ENCODE data around the gene FERMT3. TPM values are rescaled to one million over a fixed set of nuclear protein-coding genes. Genes with fewer than 3 reads are reported as not detected.

The FERMT3 gene
- total RNA-seq, 1 donor from 2014 or later, result 4.7 TPM

DNA sequence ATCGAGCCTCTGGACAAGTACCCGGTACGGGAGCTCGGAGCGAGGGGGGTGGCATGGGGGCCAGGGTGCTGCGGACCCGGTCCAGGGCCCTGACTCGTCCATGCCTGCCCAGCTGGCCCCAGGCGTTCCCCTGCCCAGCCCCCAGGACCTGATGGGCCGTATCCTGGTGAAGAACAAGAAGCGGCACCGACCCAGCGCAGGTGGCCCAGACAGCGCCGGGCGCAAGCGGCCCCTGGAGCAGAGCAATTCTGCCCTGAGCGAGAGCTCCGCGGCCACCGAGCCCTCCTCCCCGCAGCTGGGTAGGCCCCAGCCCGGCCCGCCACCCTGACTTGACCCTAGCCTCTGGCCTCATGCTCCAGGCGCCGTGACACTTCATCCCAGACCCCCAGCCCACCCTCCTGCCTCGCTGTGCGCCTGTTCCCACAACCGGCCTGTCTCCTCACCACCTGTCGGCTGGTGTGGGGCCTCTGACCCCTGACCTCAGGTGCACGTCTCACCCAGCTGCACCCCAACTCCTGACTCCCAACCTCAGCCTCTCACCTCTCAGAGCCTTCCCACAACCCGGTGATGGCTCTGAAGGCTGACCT, 52.5 kb downstream of the FERMT3 start:
- Histone ChIP-seq H3K9me3 (ENCODE audit: control insufficient read depth in 3 of 3, low read length in 3 of 3) (no peaks in the 10 kb centered on the region), H3K4me1 (ENCODE audit: control insufficient read depth in 3 of 3, insufficient read depth in 3 of 3, low read length in 3 of 3) (peaks cover 2 to 4% (median 3%) of the 10 kb centered on the region in 3 donors), H3K4me3 (ENCODE audit: low read length in 3 of 3) (no peak overlapping the region), H3K36me3 (ENCODE audit: control insufficient read depth in 3 of 3, insufficient read depth in 3 of 3, low read length in 3 of 3) (peaks cover 47 to 50% (median 48%) of the 10 kb centered on the region in 3 donors), H3K9ac (ENCODE audit: low read depth in 1 of 3, low read length in 3 of 3) (no peak overlapping the region), H3K27ac (ENCODE audit: low read depth, low read length) (no peak overlapping the region), H3K27me3 (ENCODE audit: control insufficient read depth in 3 of 3, insufficient read depth in 3 of 3, low read length in 3 of 3) (no peaks in the 10 kb centered on the region)

DNA sequence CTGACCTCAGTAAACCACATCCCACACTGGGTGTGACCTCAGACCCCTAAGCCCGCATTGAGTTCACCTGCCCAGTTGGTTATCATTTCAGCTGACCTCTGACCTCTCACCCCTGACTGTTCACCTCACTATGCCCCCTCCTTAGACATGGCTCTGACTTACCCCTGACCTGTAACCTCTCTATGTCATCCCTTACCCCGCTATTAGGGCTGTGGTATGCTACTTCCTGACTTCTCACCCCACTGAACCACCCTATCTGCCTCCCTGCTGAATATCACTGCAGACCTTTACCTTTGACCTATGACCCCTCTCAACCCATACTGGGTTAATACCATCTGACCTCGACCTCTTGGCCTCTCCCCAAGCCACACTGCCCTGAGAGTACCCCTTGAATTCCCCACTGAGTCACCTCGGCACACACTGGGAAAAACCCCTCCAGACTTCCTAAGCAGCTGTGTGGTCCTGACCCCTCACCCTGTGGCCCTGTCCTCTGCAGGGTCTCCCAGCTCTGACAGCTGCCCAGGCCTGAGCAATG, 53.1 kb downstream of the FERMT3 start:
- H3K4me3 ChIP-seq (ENCODE audit: low read length in 3 of 3), result no peak overlapping the region
- no peak overlapping the region for H3K9ac ChIP-seq (ENCODE audit: low read depth in 1 of 3, low read length in 3 of 3)
- no peak overlapping the region for H3K27ac ChIP-seq (ENCODE audit: low read depth, low read length)
- H3K9me3 ChIP-seq (ENCODE audit: control insufficient read depth in 3 of 3, low read length in 3 of 3), result no peaks in the 10 kb centered on the region
- no peaks in the 10 kb centered on the region for H3K4me1 ChIP-seq (ENCODE audit: control insufficient read depth in 3 of 3, insufficient read depth in 3 of 3, low read length in 3 of 3)
- H3K36me3 ChIP-seq (ENCODE audit: control insufficient read depth in 3 of 3, insufficient read depth in 3 of 3, low read length in 3 of 3), result peaks cover 48 to 50% (median 48%) of the 10 kb centered on the region in 3 donors
- no peaks in the 10 kb centered on the region for H3K27me3 ChIP-seq (ENCODE audit: control insufficient read depth in 3 of 3, insufficient read depth in 3 of 3, low read length in 3 of 3)

DNA sequence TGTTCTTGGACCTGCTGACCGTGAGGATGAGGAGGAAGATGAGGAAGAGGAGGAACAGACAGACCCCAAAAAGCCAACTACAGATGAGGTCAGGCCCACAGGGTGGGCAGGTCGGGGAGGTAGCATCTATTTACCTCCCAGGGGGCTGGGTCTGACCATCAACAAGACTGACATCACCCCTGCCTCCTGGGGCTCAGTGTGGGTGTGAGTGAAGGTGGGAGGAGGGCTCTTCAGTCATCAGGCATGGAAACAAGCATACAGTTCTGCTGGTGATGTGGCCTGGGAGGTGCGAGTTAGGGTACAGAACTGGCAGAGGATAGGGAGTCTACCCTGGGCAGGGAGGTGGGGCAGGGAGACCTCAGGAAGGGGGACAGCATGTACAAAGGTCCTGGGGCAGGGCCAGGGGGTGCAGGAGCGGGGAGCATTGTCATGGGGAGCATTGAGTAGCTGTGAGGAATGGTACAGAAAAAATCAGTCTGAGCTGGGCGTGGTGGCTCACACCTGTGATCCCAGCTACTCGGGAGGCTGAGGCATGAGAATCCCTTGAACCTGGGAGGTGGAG, 53.7 kb downstream of the FERMT3 start:
- H3K27ac ChIP-seq (ENCODE audit: low read depth, low read length), result no peak overlapping the region
- H3K4me1 ChIP-seq (ENCODE audit: control insufficient read depth in 3 of 3, insufficient read depth in 3 of 3, low read length in 3 of 3), result no peaks in the 10 kb centered on the region
- no peaks in the 10 kb centered on the region for H3K27me3 ChIP-seq (ENCODE audit: control insufficient read depth in 3 of 3, insufficient read depth in 3 of 3, low read length in 3 of 3)
- peaks cover 42 to 49% (median 46%) of the 10 kb centered on the region in 3 donors for H3K36me3 ChIP-seq (ENCODE audit: control insufficient read depth in 3 of 3, insufficient read depth in 3 of 3, low read length in 3 of 3)
- H3K9ac ChIP-seq (ENCODE audit: low read depth in 1 of 3, low read length in 3 of 3), result no peak overlapping the region
- no peak overlapping the region for H3K4me3 ChIP-seq (ENCODE audit: low read length in 3 of 3)
- H3K9me3 ChIP-seq (ENCODE audit: control insufficient read depth in 3 of 3, low read length in 3 of 3), result no peaks in the 10 kb centered on the region

DNA sequence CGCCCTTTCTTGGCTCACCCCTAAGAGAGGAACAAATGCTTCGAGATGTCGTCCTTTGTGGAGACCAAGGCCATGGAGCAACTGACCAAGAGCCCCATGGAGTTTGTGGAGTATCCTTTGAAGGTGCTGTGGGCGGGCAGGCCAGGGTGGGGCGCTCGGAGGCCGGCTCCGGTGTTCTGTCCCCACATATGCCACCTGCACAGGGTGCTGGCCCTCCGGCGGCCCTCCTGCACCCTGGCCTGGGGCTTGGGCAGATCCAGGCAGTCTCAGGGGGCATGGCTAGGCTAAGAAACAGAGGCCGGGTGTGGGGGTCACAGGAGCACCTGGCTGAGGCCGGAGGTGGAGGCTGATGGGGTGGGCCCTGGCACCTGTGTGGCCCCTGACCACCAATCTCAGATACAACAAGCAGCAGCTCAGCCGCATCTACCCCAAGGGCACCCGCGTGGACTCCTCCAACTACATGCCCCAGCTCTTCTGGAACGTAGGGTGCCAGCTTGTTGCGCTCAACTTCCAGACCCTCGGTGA, 55.1 kb downstream of the FERMT3 start:
- Histone ChIP-seq H3K27me3 (ENCODE audit: control insufficient read depth in 3 of 3, insufficient read depth in 3 of 3, low read length in 3 of 3) (no peaks in the 10 kb centered on the region), H3K9me3 (ENCODE audit: control insufficient read depth in 3 of 3, low read length in 3 of 3) (no peaks in the 10 kb centered on the region), H3K4me1 (ENCODE audit: control insufficient read depth in 3 of 3, insufficient read depth in 3 of 3, low read length in 3 of 3) (no peaks in the 10 kb centered on the region), H3K4me3 (ENCODE audit: low read length in 3 of 3) (no peak overlapping the region), H3K9ac (ENCODE audit: low read depth in 1 of 3, low read length in 3 of 3) (no peak overlapping the region), H3K27ac (ENCODE audit: low read depth, low read length) (no peak overlapping the region), H3K36me3 (ENCODE audit: control insufficient read depth in 3 of 3, insufficient read depth in 3 of 3, low read length in 3 of 3) (peaks cover 47 to 56% (median 50%) of the 10 kb centered on the region in 3 donors)

DNA sequence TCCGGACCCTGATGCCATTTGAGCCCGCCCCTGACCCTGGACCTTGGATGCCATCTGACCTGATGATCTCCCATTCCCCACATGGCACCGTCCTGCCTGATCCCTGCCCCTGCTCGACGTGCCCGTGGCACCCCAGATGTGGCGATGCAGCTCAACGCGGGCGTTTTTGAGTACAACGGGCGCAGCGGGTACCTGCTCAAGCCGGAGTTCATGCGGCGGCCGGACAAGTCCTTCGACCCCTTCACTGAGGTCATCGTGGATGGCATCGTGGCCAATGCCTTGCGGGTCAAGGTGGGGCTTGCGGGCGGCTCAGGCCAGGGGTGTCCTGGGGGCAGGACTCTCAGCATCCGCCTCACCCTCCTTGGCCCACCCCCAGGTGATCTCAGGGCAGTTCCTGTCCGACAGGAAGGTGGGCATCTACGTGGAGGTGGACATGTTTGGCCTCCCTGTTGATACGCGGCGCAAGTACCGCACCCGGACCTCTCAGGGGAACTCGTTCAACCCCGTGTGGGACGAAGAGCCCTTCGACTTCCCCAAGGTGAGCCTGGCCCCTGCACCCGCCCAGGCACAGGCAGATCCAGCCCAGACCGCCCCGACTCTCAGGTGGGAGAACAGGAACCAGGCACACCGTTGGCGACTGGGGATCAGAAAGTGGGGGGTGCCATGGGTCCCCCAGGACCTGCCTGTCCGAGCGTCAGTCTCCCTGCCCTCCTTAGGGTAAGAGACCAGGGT, 55.9 kb downstream of the FERMT3 start:
- Histone ChIP-seq H3K4me3 (ENCODE audit: low read length in 3 of 3) (no peak overlapping the region), H3K9ac (ENCODE audit: low read depth in 1 of 3, low read length in 3 of 3) (no peak overlapping the region), H3K36me3 (ENCODE audit: control insufficient read depth in 3 of 3, insufficient read depth in 3 of 3, low read length in 3 of 3) (peaks cover 44 to 54% (median 50%) of the 10 kb centered on the region in 3 donors), H3K27me3 (ENCODE audit: control insufficient read depth in 3 of 3, insufficient read depth in 3 of 3, low read length in 3 of 3) (no peaks in the 10 kb centered on the region), H3K9me3 (ENCODE audit: control insufficient read depth in 3 of 3, low read length in 3 of 3) (no peaks in the 10 kb centered on the region), H3K27ac (ENCODE audit: low read depth, low read length) (no peak overlapping the region), H3K4me1 (ENCODE audit: control insufficient read depth in 3 of 3, insufficient read depth in 3 of 3, low read length in 3 of 3) (peaks cover 0 to 5% (median 0%) of the 10 kb centered on the region in 3 donors)

DNA sequence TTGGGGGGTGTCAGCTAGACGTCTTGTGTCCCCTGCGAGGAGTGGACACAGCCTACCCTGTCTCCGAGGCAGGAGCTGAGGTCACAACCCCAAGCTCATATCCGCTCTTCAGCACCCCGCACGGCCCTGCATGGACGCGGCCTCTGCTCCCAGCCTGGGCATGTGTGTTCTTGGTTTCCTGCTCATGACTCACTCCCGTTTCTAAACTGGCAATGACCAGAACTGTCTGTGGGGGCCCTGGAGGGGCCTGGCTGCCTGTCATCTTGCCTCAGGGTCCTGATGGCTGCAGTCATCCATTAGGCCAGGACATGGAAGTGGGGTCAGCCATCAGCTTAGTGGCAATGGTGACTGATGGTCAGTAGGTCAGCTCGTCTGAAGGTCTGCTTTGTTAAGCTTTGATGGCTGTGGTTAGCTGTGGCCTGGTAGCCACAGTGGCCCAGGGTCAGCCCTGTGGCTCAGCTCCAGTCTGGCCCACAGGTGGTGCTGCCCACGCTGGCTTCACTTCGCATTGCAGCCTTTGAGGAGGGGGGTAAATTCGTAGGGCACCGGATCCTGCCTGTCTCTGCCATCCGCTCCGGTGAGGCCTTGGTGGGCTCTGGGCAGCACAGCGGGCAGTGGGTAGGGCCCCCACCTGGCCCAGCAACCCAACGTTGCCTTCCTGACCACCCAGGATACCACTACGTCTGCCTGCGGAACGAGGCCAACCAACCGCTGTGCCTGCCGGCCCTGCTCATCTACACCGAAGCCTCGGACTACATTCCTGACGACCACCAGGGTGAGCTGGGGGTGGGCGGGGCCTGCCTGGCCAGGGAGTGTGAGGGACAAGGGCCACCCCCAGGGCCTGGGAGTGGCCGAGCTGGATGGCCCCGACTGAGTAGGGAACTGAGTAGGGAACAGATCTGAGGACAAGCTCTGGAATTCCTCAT, 56.8 kb downstream of the FERMT3 start:
- Histone ChIP-seq H3K9ac (ENCODE audit: low read depth in 1 of 3, low read length in 3 of 3) (no peak overlapping the region), H3K4me1 (ENCODE audit: control insufficient read depth in 3 of 3, insufficient read depth in 3 of 3, low read length in 3 of 3) (peaks cover 7 to 14% (median 8%) of the 10 kb centered on the region in 3 donors), H3K36me3 (ENCODE audit: control insufficient read depth in 3 of 3, insufficient read depth in 3 of 3, low read length in 3 of 3) (peaks cover 38 to 53% (median 46%) of the 10 kb centered on the region in 3 donors)

DNA sequence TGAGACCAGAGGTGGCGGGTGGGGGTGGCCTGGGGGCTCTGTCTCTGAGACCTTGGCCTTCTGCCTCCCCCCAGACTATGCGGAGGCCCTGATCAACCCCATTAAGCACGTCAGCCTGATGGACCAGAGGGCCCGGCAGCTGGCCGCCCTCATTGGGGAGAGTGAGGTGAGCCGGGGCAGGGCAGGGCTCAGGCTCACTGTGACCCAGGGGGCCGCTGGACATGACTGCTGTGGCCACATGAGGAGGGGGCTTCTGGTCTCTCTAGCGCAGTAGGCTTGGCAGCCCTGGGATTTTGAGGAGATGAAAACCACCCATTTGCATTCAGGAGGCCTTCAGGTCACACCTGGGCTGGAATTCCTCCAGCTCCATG, 57.4 kb downstream of the FERMT3 start:
- no peaks in the 10 kb centered on the region for H3K27me3 ChIP-seq (ENCODE audit: control insufficient read depth in 3 of 3, insufficient read depth in 3 of 3, low read length in 3 of 3)
- H3K9me3 ChIP-seq (ENCODE audit: control insufficient read depth in 3 of 3, low read length in 3 of 3), result no peaks in the 10 kb centered on the region
- H3K4me1 ChIP-seq (ENCODE audit: control insufficient read depth in 3 of 3, insufficient read depth in 3 of 3, low read length in 3 of 3), result peaks cover 13 to 20% (median 14%) of the 10 kb centered on the region in 3 donors
- H3K9ac ChIP-seq (ENCODE audit: low read depth in 1 of 3, low read length in 3 of 3), result no peak overlapping the region
- H3K36me3 ChIP-seq (ENCODE audit: control insufficient read depth in 3 of 3, insufficient read depth in 3 of 3, low read length in 3 of 3), result peaks cover 33 to 47% (median 40%) of the 10 kb centered on the region in 3 donors
- no peak overlapping the region for H3K27ac ChIP-seq (ENCODE audit: low read depth, low read length)
- no peak overlapping the region for H3K4me3 ChIP-seq (ENCODE audit: low read length in 3 of 3)

More for the DNA sequence above, 56.8 kb downstream of the FERMT3 start:
- Histone ChIP-seq H3K9me3 (ENCODE audit: control insufficient read depth in 3 of 3, low read length in 3 of 3) (no peaks in the 10 kb centered on the region), H3K27me3 (ENCODE audit: control insufficient read depth in 3 of 3, insufficient read depth in 3 of 3, low read length in 3 of 3) (no peaks in the 10 kb centered on the region), H3K4me3 (ENCODE audit: low read length in 3 of 3) (no peak overlapping the region), H3K27ac (ENCODE audit: low read depth, low read length) (no peak overlapping the region)

DNA sequence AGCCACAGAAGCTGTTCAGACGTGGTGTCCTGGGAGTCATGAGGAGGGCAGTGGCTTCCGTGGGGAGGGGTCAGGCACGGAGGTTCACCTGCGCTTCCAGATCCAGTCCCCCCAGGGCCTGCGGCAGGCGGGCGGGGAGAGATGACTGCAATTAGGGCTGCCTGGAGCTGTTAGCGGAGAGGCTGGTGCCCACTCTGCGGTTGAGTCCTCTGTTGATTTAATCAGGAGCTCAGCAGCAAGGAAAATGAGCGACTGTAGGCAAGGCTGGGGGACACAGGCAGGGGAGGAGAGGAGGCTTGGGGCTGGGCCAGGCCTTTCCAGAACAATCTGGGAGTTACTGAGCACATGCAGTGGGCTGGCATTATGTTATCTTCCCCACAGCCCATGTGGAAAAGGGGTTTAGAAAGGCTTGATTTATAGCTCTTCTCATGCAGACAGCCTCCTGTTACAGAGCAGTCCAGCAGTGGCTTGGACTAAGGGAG, 57.9 kb downstream of the FERMT3 start:
- H3K36me3 ChIP-seq (ENCODE audit: control insufficient read depth in 3 of 3, insufficient read depth in 3 of 3, low read length in 3 of 3), result peaks cover 30 to 45% (median 36%) of the 10 kb centered on the region in 3 donors
- no peak overlapping the region for H3K9ac ChIP-seq (ENCODE audit: low read depth in 1 of 3, low read length in 3 of 3)
- peaks cover 16 to 23% (median 17%) of the 10 kb centered on the region in 3 donors for H3K4me1 ChIP-seq (ENCODE audit: control insufficient read depth in 3 of 3, insufficient read depth in 3 of 3, low read length in 3 of 3)
- no peaks in the 10 kb centered on the region for H3K9me3 ChIP-seq (ENCODE audit: control insufficient read depth in 3 of 3, low read length in 3 of 3)
- H3K4me3 ChIP-seq (ENCODE audit: low read length in 3 of 3), result no peak overlapping the region
- H3K27ac ChIP-seq (ENCODE audit: low read depth, low read length), result no peak overlapping the region
- H3K27me3 ChIP-seq (ENCODE audit: control insufficient read depth in 3 of 3, insufficient read depth in 3 of 3, low read length in 3 of 3), result no peaks in the 10 kb centered on the region
